MCF 10A (cell line): ENCODE results near the gene DOCK9. TPM values are rescaled to one million over a fixed set of nuclear protein-coding genes. Genes with fewer than 3 reads are reported as not detected.

Experiments used
- BruUV-seq: library from RNA; stranded (reverse); fragments of 400-500 nt; replicated peaks from 2 replicates; lab custom pipeline; 2021; lab: Mats Ljungman, UMichigan
- CTCF ChIA-PET: fragments of 300-600 bp; sonication (Branson Sonifier 250); formaldehyde crosslinking; extraction: SDS; loops from one replicate; lab custom pipeline; 2021; ENCODE audit warnings: antibody characterized with exemption, inconsistent platforms; lab: Yijun Ruan, JAX
- POLR2A ChIA-PET: fragments of 300-600, 350-650 bp; sonication (Branson Sonifier 250); formaldehyde crosslinking; extraction: SDS; loops from one replicate; lab custom pipeline; 2020; ENCODE audit warnings: antibody characterized with exemption, inconsistent platforms; lab: Yijun Ruan, JAX
- DNase-seq: peaks from one replicate; pipeline ENCODE4 v3.0.0-alpha.2; 2018; ENCODE audit not compliant: unreplicated experiment
- H3K27ac Mint-ChIP-seq: one replicate; pipeline ENCODE4 v1.8.0; 2022; ENCODE audit warnings: mild to moderate bottlenecking, low read depth, mixed read lengths; ENCODE audit not compliant: unreplicated experiment
- H3K27me3 Mint-ChIP-seq: one replicate; pipeline ENCODE4 v1.8.0; 2022; ENCODE audit warnings: mixed read lengths; ENCODE audit not compliant: insufficient read depth, unreplicated experiment
- H3K36me3 Mint-ChIP-seq: one replicate; pipeline ENCODE4 v1.8.0; 2022; ENCODE audit warnings: mild to moderate bottlenecking, moderate library complexity, mixed read lengths; ENCODE audit not compliant: insufficient read depth, unreplicated experiment
- H3K4me1 Mint-ChIP-seq: one replicate; pipeline ENCODE4 v1.8.0; 2022; ENCODE audit warnings: mixed read lengths; ENCODE audit not compliant: insufficient read depth, unreplicated experiment
- H3K4me3 Mint-ChIP-seq: one replicate; pipeline ENCODE4 v1.8.0; 2022; ENCODE audit warnings: mild to moderate bottlenecking, moderate library complexity, mixed read lengths; ENCODE audit not compliant: unreplicated experiment
- H3K9me3 Mint-ChIP-seq: one replicate; pipeline ENCODE4 v1.8.0; 2022; ENCODE audit warnings: mixed read lengths; ENCODE audit not compliant: unreplicated experiment
- CTCF ChIP-seq: fragments of 200-600 bp; IDR thresholded peaks from one replicate; pipeline ENCODE4 v1.8.0; 2022; ENCODE audit warnings: antibody characterized with exemption, mild to moderate bottlenecking; ENCODE audit not compliant: unreplicated experiment
- intact Hi-C: fragments of 100-400 bp; cut with micrococcal nuclease; formaldehyde crosslinking; loops from 2 replicates; pipeline ENCODE4 v1.14.1; 2022
- total RNA-seq: library from RNA; stranded (reverse); gene quantifications from 2 replicates; pipeline ENCODE4 v1.2.3, GENCODE V29; 2022

Gene DOCK9
- total RNA-seq, 1 experiment from 2014 or later = 77.0 TPM

DNA sequence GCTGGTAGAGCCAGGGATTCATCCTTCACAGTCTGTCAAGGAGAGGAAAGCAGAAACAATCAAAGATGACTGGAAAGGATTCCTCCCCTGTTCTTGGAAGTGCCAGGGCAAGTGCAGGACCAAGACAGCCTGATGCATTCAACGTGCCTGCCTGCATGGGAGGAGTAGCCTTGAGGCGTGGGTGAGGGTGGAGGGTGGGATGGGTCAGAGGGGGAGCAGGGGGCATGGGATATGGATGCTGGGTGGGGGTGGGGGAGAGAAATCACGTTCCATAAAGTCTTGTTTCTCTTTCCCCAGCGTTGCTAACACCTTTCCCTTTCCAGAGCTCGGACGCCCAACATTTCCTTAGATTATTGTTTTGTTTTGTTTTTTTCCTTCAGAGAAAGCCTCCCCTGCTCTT, 117.4 kb downstream of the DOCK9 start:
- no peak for TF ChIP-seq CTCF
- Mint-ChIP-seq H3K4me1 (no peaks in the 10 kb centered on the region), H3K9me3 (no peaks in the 10 kb centered on the region), H3K27me3 (no peaks in the 10 kb centered on the region), H3K27ac (no peak overlapping the region), H3K36me3 (peaks cover 60% of the 10 kb centered on the region), H3K4me3 (no peak overlapping the region)
- intact Hi-C loops = no loop called here
- CTCF ChIA-PET = no interaction called here
- BruUV-seq = no TSS peak
- no peak for DNase-seq
- POLR2A ChIA-PET = no interaction called here

- H3K4me1 Mint-ChIP-seq = peaks cover 5% of the 10 kb centered on the region
- peak overlapping the region; percentile 14 for H3K27ac Mint-ChIP-seq
- no peak overlapping the region for H3K4me3 Mint-ChIP-seq
- ChIA-PET CTCF (interaction anchor here (0.6 to 0.8 kb wide), 2 partner anchors 65 to 581 kb away, joined by 3 to 5 read pairs; no protein-coding TSS in a partner anchor), POLR2A (interaction anchor here (0.9 kb wide), 1 partner anchor 15 kb away, joined by 3 read pairs; no protein-coding TSS in a partner anchor)
- no peaks in the 10 kb centered on the region for H3K9me3 Mint-ChIP-seq
- no TSS peak for BruUV-seq
- H3K36me3 Mint-ChIP-seq = peaks cover 77% of the 10 kb centered on the region
- intact Hi-C loops = no loop called here
- no peaks in the 10 kb centered on the region for H3K27me3 Mint-ChIP-seq
- no peak for DNase-seq
- TF ChIP-seq CTCF = no peak
Measured at GRCh38 chr13:98858191-98858590, 119.7 kb downstream of the DOCK9 start.

- Mint-ChIP-seq H3K27ac (peak overlapping the region; percentile 14), H3K27me3 (no peaks in the 10 kb centered on the region), H3K4me1 (peaks cover 5% of the 10 kb centered on the region), H3K4me3 (no peak overlapping the region), H3K9me3 (no peaks in the 10 kb centered on the region), H3K36me3 (peaks cover 66% of the 10 kb centered on the region)
- BruUV-seq = no TSS peak
- ChIA-PET CTCF (interaction anchor here (0.6 to 1.7 kb wide), 3 partner anchors 13 to 177 kb away, joined by 4 read pairs; no protein-coding TSS in a partner anchor), POLR2A (interaction anchor here (0.6 to 0.7 kb wide), 2 partner anchors 20 to 65 kb away, joined by 3 read pairs; no protein-coding TSS in a partner anchor)
- no peak for DNase-seq
- intact Hi-C loops = no loop called here
- TF ChIP-seq CTCF = no peak
Measured at GRCh38 chr13:98856983-98857382, 120.9 kb downstream of the DOCK9 start.

GRCh38 chr13:98854448-98854847, 123.4 kb downstream of the DOCK9 start:
- Mint-ChIP-seq H3K4me3 (no peak overlapping the region), H3K4me1 (peaks cover 5% of the 10 kb centered on the region), H3K36me3 (peaks cover 50% of the 10 kb centered on the region), H3K9me3 (no peaks in the 10 kb centered on the region), H3K27ac (no peak overlapping the region), H3K27me3 (no peaks in the 10 kb centered on the region)
- DNase-seq = no peak
- ChIA-PET POLR2A (no interaction called here), CTCF (interaction anchor here (0.7 to 1.7 kb wide), 4 partner anchors 12 to 587 kb away, joined by 3 to 6 read pairs (median 5); no protein-coding TSS in a partner anchor)
- TF ChIP-seq CTCF = no peak
- intact Hi-C loops = no loop called here
- no TSS peak for BruUV-seq
